Colonic mucosa (tissue), 4 donors: ENCODE measurements around the gene FANCF. TPM values are rescaled to one million over a fixed set of nuclear protein-coding genes. Genes with fewer than 3 reads are reported as not detected.

Source experiments
- DNase-seq: peaks from one replicate; pipeline ENCODE4 v3.0.0-alpha.2; 2020
- H3K27ac ChIP-seq: fragments of 200-600 bp; one replicate; pipeline ENCODE4 v1.8.0; 2021
- H3K27me3 ChIP-seq: fragments of 200-600 bp; one replicate; pipeline ENCODE4 v1.8.0; 2021
- H3K36me3 ChIP-seq: fragments of 200-600 bp; one replicate; pipeline ENCODE4 v1.8.0; 2021
- H3K4me1 ChIP-seq: fragments of 200-600 bp; one replicate; pipeline ENCODE4 v1.8.0; 2021; ENCODE audit warnings: mild to moderate bottlenecking
- H3K4me3 ChIP-seq: fragments of 200-600 bp; one replicate; pipeline ENCODE4 v1.8.0; 2021
- H3K9ac ChIP-seq, 2 donors: one replicate each; pipeline ENCODE4 v1.7.0; 2013; ENCODE audit warnings: control low read depth in 2 of 2, low read depth in 2 of 2, low read length in 2 of 2
- H3K9me3 ChIP-seq: fragments of 200-600 bp; one replicate; pipeline ENCODE4 v1.8.0; 2021
- CTCF ChIP-seq: fragments of 200-600 bp; IDR thresholded peaks from one replicate; pipeline ENCODE4 v1.8.0; 2022; ENCODE audit warnings: antibody characterized with exemption, mild to moderate bottlenecking
- intact Hi-C: fragments of 100-400 bp; cut with DNase I; formaldehyde crosslinking; loops from one replicate; pipeline ENCODE4 v1.14.1; 2022
- total RNA-seq, 2 donors: library from RNA; stranded (reverse); fragmentation: NEBNext Ultra II Directional in 1 of 2; extraction: Animal tissue kit (Norgen Biotek cat#: 25700) in 1 of 2; gene quantifications; one replicate each; pipeline ENCODE4 v1.2.1, GENCODE V29; 2021
- donor health status: healthy.
- donor health status: DM: no; HTN: no; CAD: no.
- donor health status: DM: no; HTN: no; CAD: no.

Gene FANCF
- total RNA-seq, 2 donors from 2014 or later = 13.4 to 18.8 TPM

GRCh38 chr11:22617868-22618267 lies 7.8 kb downstream of the FANCF start:
- Histone ChIP-seq H3K27ac (no peak overlapping the region), H3K36me3 (no peaks in the 10 kb centered on the region)

GRCh38 chr11:22603933-22604332 lies 21.7 kb downstream of the FANCF start:
- no peak overlapping the region for H3K27ac ChIP-seq
- no peaks in the 10 kb centered on the region for H3K36me3 ChIP-seq
- H3K9me3 ChIP-seq = no peaks in the 10 kb centered on the region
- H3K4me3 ChIP-seq = no peak overlapping the region
- intact Hi-C loops = no loop called here
- DNase-seq = no peak
- H3K4me1 ChIP-seq = no peaks in the 10 kb centered on the region
- no peak for TF ChIP-seq CTCF
- H3K9ac ChIP-seq = no peak overlapping the region
- no peaks in the 10 kb centered on the region for H3K27me3 ChIP-seq

More at GRCh38 chr11:22617868-22618267, 7.8 kb downstream of the FANCF start:
- DNase-seq = no peak
- H3K27me3 ChIP-seq = no peaks in the 10 kb centered on the region
- no peaks in the 10 kb centered on the region for H3K4me1 ChIP-seq
- TF ChIP-seq CTCF = no peak
- intact Hi-C loops = no loop called here
- H3K9me3 ChIP-seq = no peaks in the 10 kb centered on the region
- no peak overlapping the region for H3K4me3 ChIP-seq
- no peak overlapping the region for H3K9ac ChIP-seq

GRCh38 chr11:22602504-22602903 lies 23.1 kb downstream of the FANCF start:
- Histone ChIP-seq H3K9ac (no peak overlapping the region), H3K4me3 (no peak overlapping the region)
- no peak for DNase-seq

GRCh38 chr11:22599458-22599857 lies 26.2 kb downstream of the FANCF start:
- H3K4me3 ChIP-seq = no peak overlapping the region
- intact Hi-C loops = no loop called here
- no peak for DNase-seq
- no peak overlapping the region for H3K9ac ChIP-seq
- H3K36me3 ChIP-seq = no peaks in the 10 kb centered on the region
- no peaks in the 10 kb centered on the region for H3K9me3 ChIP-seq
- H3K4me1 ChIP-seq = no peaks in the 10 kb centered on the region
- H3K27me3 ChIP-seq = no peaks in the 10 kb centered on the region
- no peak for TF ChIP-seq CTCF
- H3K27ac ChIP-seq = no peak overlapping the region

More at GRCh38 chr11:22602504-22602903, 23.1 kb downstream of the FANCF start:
- no peaks in the 10 kb centered on the region for H3K4me1 ChIP-seq
- no peak overlapping the region for H3K27ac ChIP-seq
- intact Hi-C loops = no loop called here
- no peak for TF ChIP-seq CTCF
- H3K9me3 ChIP-seq = no peaks in the 10 kb centered on the region
- no peaks in the 10 kb centered on the region for H3K27me3 ChIP-seq
- no peaks in the 10 kb centered on the region for H3K36me3 ChIP-seq

GRCh38 chr11:22597062-22597461 lies 28.6 kb downstream of the FANCF start:
- H3K9ac ChIP-seq = no peak overlapping the region
- H3K27ac ChIP-seq = no peak overlapping the region
- H3K9me3 ChIP-seq = no peaks in the 10 kb centered on the region
- no peaks in the 10 kb centered on the region for H3K36me3 ChIP-seq
- TF ChIP-seq CTCF = no peak
- no peaks in the 10 kb centered on the region for H3K27me3 ChIP-seq
- DNase-seq = no peak
- intact Hi-C loops = no loop called here
- H3K4me1 ChIP-seq = no peaks in the 10 kb centered on the region
- H3K4me3 ChIP-seq = no peak overlapping the region

DNA sequence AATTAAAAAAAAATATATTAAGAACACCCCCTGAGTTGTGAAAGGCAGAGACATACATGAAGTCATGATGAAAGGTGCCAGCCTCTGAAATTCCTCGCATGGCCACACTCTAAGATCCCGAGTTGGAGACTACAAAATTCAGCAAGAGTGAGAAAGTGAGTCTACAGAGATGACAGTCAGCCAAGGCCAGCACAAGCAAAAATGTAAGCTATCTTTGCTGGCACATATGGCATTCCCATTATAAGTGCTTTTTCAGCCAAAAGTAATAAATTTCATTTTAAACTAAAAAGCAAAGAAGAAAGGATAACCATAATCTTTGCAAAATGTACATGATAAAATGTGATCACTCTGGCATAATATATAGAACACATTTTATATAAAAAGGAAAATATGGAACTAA lies 40.6 kb downstream of the FANCF start:
- H3K4me3 ChIP-seq = no peak overlapping the region
- H3K27me3 ChIP-seq = no peaks in the 10 kb centered on the region
- no peaks in the 10 kb centered on the region for H3K36me3 ChIP-seq
- intact Hi-C loops = no loop called here
- H3K9ac ChIP-seq = no peak overlapping the region
- H3K4me1 ChIP-seq = no peaks in the 10 kb centered on the region
- H3K9me3 ChIP-seq = no peaks in the 10 kb centered on the region
- H3K27ac ChIP-seq = no peak overlapping the region
- no peak for TF ChIP-seq CTCF
- no peak for DNase-seq
